ENCODE data around the gene LILRB4. TPM values are rescaled to one million over a fixed set of nuclear protein-coding genes. Genes with fewer than 3 reads are reported as not detected.
"Not testable (repeated sequence)": the region's sequence is repeated elsewhere in the genome, so short reads cannot be mapped to it uniquely, and the experiment has no call there.

LILRB4 gene
- total and polyA plus RNA-seq, 4 donors = 1.9 to 5.0 (median 3.4) TPM

DNA sequence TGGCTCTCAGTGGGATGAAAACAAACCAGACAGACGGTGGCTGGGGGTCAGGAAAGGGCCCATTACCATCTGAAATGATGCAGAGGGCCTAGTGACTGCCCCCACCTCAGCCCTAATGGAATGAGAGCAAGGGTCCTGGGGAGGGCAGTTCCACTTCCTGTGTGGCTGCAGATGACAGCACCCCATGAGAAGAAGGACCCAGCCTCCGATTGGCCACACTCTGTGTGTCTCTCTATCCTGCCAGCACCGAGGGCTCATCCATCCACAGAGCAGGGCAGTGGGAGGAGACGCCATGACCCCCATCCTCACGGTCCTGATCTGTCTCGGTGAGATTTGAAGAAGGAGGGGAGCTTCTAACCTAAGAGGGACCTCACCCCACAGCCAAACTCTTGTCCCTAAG lies 32.0 kb upstream of the LILRB4 start:
- H3K4me3 ChIP-seq (ENCODE audit: low read depth in 1 of 3, low read length in 3 of 3) = no peak overlapping the region
- H3K4me1 ChIP-seq (ENCODE audit: control insufficient read depth in 4 of 4, insufficient read depth in 4 of 4, low read length in 3 of 4) = no peaks in the 10 kb centered on the region
- no peak overlapping the region for H3K9ac ChIP-seq (ENCODE audit: low read depth in 1 of 2, low read length in 2 of 2)
- H3K9me3 ChIP-seq (ENCODE audit: control insufficient read depth in 4 of 4, low read length in 3 of 4) = peaks cover 0 to 4% (median 1%) of the 10 kb centered on the region in 4 donors
- H3K27ac ChIP-seq (ENCODE audit: low read depth in 1 of 2, low read length in 2 of 2) = no peak overlapping the region
- WGBS = 38% methylated on average over 6 of the region's 6 CpGs
- TF ChIP-seq HNF4G (IDR thresholded peaks at IDR 0.05) (no peak), TAF1 (conservative IDR thresholded peaks at IDR 0.05) (no peak), RXRA (IDR thresholded peaks at IDR 0.05) (no peak)
- TF ChIP-seq, protein P1, sequence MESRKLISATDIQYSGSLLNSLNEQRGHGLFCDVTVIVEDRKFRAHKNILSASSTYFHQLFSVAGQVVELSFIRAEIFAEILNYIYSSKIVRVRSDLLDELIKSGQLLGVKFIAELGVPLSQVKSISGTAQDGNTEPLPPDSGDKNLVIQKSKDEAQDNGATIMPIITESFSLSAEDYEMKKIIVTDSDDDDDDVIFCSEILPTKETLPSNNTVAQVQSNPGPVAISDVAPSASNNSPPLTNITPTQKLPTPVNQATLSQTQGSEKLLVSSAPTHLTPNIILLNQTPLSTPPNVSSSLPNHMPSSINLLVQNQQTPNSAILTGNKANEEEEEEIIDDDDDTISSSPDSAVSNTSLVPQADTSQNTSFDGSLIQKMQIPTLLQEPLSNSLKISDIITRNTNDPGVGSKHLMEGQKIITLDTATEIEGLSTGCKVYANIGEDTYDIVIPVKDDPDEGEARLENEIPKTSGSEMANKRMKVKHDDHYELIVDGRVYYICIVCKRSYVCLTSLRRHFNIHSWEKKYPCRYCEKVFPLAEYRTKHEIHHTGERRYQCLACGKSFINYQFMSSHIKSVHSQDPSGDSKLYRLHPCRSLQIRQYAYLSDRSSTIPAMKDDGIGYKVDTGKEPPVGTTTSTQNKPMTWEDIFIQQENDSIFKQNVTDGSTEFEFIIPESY (IDR thresholded peaks at IDR 0.05) = no peak
- TF ChIP-seq, protein P2, sequence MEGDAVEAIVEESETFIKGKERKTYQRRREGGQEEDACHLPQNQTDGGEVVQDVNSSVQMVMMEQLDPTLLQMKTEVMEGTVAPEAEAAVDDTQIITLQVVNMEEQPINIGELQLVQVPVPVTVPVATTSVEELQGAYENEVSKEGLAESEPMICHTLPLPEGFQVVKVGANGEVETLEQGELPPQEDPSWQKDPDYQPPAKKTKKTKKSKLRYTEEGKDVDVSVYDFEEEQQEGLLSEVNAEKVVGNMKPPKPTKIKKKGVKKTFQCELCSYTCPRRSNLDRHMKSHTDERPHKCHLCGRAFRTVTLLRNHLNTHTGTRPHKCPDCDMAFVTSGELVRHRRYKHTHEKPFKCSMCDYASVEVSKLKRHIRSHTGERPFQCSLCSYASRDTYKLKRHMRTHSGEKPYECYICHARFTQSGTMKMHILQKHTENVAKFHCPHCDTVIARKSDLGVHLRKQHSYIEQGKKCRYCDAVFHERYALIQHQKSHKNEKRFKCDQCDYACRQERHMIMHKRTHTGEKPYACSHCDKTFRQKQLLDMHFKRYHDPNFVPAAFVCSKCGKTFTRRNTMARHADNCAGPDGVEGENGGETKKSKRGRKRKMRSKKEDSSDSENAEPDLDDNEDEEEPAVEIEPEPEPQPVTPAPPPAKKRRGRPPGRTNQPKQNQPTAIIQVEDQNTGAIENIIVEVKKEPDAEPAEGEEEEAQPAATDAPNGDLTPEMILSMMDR (IDR thresholded peaks at IDR 0.05; ENCODE audit: low read depth, low read length, missing input control) = no peak
- DNase-seq (ENCODE audit: low spot score) = no peak
- peaks cover 0 to 9% (median 1%) of the 10 kb centered on the region in 4 donors for H3K27me3 ChIP-seq (ENCODE audit: control insufficient read depth in 4 of 4, insufficient read depth in 4 of 4, low read length in 3 of 4)
- H3K36me3 ChIP-seq (ENCODE audit: control insufficient read depth in 4 of 4, insufficient read depth in 3 of 4, low read depth in 1 of 4, low read length in 3 of 4) = no peaks in the 10 kb centered on the region

DNA sequence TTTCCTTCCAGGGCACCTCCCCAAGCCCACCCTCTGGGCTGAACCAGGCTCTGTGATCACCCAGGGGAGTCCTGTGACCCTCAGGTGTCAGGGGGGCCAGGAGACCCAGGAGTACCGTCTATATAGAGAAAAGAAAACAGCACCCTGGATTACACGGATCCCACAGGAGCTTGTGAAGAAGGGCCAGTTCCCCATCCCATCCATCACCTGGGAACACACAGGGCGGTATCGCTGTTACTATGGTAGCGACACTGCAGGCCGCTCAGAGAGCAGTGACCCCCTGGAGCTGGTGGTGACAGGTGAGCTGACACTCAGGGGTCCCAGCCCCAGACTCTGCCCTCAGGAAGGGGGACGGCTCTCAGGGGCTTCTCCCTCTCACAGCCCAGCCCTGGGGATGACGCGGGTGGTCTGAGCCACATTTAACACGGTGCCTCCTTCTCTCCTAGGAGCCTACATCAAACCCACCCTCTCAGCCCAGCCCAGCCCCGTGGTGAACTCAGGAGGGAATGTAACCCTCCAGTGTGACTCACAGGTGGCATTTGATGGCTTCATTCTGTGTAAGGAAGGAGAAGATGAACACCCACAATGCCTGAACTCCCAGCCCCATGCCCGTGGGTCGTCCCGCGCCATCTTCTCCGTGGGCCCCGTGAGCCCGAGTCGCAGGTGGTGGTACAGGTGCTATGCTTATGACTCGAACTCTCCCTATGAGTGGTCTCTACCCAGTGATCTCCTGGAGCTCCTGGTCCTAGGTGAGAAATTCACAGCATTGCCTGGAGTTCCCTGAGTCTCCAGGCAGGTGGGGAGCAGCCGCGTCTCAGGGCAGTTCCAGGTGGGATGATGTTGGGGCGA lies 31.1 kb upstream of the LILRB4 start:
- WGBS = 74% methylated on average over 23 of the region's 23 CpGs
- H3K36me3 ChIP-seq (ENCODE audit: control insufficient read depth in 4 of 4, insufficient read depth in 3 of 4, low read depth in 1 of 4, low read length in 3 of 4) = not testable (repeated sequence)

DNA sequence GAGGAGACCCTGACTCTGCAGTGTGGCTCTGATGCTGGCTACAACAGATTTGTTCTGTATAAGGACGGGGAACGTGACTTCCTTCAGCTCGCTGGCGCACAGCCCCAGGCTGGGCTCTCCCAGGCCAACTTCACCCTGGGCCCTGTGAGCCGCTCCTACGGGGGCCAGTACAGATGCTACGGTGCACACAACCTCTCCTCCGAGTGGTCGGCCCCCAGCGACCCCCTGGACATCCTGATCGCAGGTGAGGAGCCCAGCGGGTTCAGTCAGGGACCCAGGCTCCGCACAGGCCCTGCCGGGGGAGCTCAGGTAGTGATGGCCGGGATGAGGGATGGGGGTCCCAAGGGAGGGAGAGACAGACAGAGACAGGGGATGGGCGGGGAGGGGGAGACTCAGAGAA lies 30.3 kb upstream of the LILRB4 start:
- H3K9me3 ChIP-seq (ENCODE audit: control insufficient read depth in 4 of 4, low read length in 3 of 4); H3K36me3 ChIP-seq (ENCODE audit: control insufficient read depth in 4 of 4, insufficient read depth in 3 of 4, low read depth in 1 of 4, low read length in 3 of 4); DNase-seq (ENCODE audit: low spot score); H3K4me3 ChIP-seq (ENCODE audit: low read depth in 1 of 3, low read length in 3 of 3); H3K27ac ChIP-seq (ENCODE audit: low read depth in 1 of 2, low read length in 2 of 2); H3K4me1 ChIP-seq (ENCODE audit: control insufficient read depth in 4 of 4, insufficient read depth in 4 of 4, low read length in 3 of 4); H3K9ac ChIP-seq (ENCODE audit: low read depth in 1 of 2, low read length in 2 of 2); H3K27me3 ChIP-seq (ENCODE audit: control insufficient read depth in 4 of 4, insufficient read depth in 4 of 4, low read length in 3 of 4): not testable (repeated sequence)
- 76% methylated on average over 16 of the region's 16 CpGs for WGBS

More for the DNA sequence above, 31.1 kb upstream of the LILRB4 start:
- not testable (repeated sequence) for H3K27ac ChIP-seq (ENCODE audit: low read depth in 1 of 2, low read length in 2 of 2); H3K27me3 ChIP-seq (ENCODE audit: control insufficient read depth in 4 of 4, insufficient read depth in 4 of 4, low read length in 3 of 4); H3K4me1 ChIP-seq (ENCODE audit: control insufficient read depth in 4 of 4, insufficient read depth in 4 of 4, low read length in 3 of 4); H3K4me3 ChIP-seq (ENCODE audit: low read depth in 1 of 3, low read length in 3 of 3); DNase-seq (ENCODE audit: low spot score); H3K9ac ChIP-seq (ENCODE audit: low read depth in 1 of 2, low read length in 2 of 2); H3K9me3 ChIP-seq (ENCODE audit: control insufficient read depth in 4 of 4, low read length in 3 of 4)

DNA sequence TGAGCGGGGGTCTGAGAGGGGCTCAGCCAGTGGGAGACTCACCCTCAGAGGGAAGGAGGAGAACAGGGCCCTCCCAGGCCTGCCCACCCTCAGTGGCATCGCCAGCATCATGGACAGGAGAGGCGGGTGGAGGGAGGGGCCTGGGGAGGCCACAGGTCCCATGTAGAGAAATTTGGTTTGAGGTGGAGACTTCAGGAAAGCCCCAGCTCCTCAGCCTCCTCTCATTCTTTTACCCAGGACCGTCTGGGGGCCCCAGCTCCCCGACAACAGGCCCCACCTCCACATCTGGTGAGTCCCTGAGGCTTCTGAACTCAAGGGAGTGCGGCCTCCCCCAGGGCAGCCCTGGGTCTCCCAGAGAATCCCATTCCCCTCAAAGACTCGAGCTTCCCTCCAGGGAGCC lies 29.4 kb upstream of the LILRB4 start:
- Histone ChIP-seq H3K27ac (ENCODE audit: low read depth in 1 of 2, low read length in 2 of 2) (no peak overlapping the region), H3K4me3 (ENCODE audit: low read depth in 1 of 3, low read length in 3 of 3) (no peak overlapping the region), H3K9ac (ENCODE audit: low read depth in 1 of 2, low read length in 2 of 2) (no peak overlapping the region), H3K36me3 (ENCODE audit: control insufficient read depth in 4 of 4, insufficient read depth in 3 of 4, low read depth in 1 of 4, low read length in 3 of 4) (no peaks in the 10 kb centered on the region), H3K9me3 (ENCODE audit: control insufficient read depth in 4 of 4, low read length in 3 of 4) (no peaks in the 10 kb centered on the region), H3K4me1 (ENCODE audit: control insufficient read depth in 4 of 4, insufficient read depth in 4 of 4, low read length in 3 of 4) (no peaks in the 10 kb centered on the region), H3K27me3 (ENCODE audit: control insufficient read depth in 4 of 4, insufficient read depth in 4 of 4, low read length in 3 of 4) (peaks cover 0 to 9% (median under 1%) of the 10 kb centered on the region in 4 donors)
- no peak for DNase-seq (ENCODE audit: low spot score)
- WGBS = 64% methylated on average over 7 of the region's 7 CpGs
- TF ChIP-seq FOXA2 (IDR thresholded peaks at IDR 0.05) = no peak
- TF ChIP-seq FOXA1 (IDR thresholded peaks at IDR 0.05) = no peak
- no peak for TF ChIP-seq NR2F2 (IDR thresholded peaks at IDR 0.05)
- TF ChIP-seq, protein P3, sequence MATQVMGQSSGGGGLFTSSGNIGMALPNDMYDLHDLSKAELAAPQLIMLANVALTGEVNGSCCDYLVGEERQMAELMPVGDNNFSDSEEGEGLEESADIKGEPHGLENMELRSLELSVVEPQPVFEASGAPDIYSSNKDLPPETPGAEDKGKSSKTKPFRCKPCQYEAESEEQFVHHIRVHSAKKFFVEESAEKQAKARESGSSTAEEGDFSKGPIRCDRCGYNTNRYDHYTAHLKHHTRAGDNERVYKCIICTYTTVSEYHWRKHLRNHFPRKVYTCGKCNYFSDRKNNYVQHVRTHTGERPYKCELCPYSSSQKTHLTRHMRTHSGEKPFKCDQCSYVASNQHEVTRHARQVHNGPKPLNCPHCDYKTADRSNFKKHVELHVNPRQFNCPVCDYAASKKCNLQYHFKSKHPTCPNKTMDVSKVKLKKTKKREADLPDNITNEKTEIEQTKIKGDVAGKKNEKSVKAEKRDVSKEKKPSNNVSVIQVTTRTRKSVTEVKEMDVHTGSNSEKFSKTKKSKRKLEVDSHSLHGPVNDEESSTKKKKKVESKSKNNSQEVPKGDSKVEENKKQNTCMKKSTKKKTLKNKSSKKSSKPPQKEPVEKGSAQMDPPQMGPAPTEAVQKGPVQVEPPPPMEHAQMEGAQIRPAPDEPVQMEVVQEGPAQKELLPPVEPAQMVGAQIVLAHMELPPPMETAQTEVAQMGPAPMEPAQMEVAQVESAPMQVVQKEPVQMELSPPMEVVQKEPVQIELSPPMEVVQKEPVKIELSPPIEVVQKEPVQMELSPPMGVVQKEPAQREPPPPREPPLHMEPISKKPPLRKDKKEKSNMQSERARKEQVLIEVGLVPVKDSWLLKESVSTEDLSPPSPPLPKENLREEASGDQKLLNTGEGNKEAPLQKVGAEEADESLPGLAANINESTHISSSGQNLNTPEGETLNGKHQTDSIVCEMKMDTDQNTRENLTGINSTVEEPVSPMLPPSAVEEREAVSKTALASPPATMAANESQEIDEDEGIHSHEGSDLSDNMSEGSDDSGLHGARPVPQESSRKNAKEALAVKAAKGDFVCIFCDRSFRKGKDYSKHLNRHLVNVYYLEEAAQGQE (IDR thresholded peaks at IDR 0.05) = no peak
- TF ChIP-seq, protein P1 (IDR thresholded peaks at IDR 0.05) = no peak
- TF ChIP-seq, protein P2 (IDR thresholded peaks at IDR 0.05; ENCODE audit: low read depth, low read length, missing input control) = no peak
